GM18511 (cell line): ENCODE data around the gene ZNF593OS.

Experiments
- ATAC-seq: cut with Tn5 transposase; IDR thresholded peaks from one replicate; pipeline ENCODE4 v1.9.1; 2021; ENCODE audit warnings: mild to moderate bottlenecking, moderate library complexity; ENCODE audit not compliant: unreplicated experiment

The ZNF593OS gene

GRCh38 chr1:26160527-26161414 lies 10.9 kb downstream of the ZNF593OS start:
- no peak for ATAC-seq

DNA sequence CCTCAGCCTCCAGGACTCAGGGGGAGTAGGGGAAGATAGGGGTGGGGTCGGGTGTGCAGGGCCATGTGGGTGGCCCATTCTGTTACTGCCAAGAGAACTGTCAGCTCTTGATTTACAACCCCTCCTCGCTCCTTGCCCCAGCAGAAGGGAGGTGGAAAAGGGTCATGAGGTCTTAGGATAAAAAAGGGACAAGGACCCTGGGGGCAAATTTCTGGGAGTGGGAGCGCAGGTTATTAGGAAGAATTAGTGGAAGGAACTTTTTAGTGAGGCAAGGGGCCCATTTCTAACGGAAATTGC lies 11.9 kb downstream of the ZNF593OS start:
- ATAC-seq, result no peak

DNA sequence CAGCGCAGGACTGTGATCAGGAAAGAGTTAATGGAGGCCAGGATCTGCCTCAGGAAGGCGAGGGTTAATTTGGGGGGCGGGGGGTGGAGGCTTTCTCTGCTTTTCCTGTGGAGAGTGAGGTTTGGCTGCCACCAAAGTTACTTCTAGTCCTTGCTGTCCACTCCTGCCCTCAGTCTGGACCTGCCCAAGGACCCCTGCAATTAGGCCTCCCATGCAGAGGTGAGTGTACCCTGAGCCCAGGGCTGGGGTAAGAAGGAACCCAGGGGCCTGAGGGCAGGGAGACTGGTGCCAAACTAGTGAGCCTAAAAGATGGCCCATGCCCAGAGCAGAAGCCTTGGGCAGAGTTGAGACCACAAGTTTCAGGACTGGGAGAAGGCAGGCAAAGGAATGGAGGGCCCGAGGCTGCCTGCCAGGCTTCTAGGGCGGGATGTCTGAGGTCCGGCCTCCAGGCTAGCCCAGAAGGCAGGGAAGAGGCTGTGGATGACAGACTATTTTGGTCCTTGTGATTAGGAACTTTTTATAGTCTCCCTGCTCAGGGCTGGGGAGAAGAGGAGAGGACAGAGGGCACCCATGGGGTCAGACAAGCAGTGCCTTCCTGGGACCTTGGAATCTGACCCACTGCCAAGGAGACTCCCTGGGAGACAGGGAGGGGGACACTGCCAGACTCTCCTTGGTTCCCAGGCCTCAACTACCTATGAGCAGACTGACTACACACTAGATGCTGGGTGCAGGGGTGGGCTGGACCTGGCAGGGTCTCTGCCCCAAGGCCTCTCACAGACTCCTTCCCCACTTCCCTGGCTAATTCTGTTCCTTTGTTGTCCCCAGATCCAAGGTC lies 12.5 kb downstream of the ZNF593OS start, which contains the start of gene FAM110D:
FAM110D (plus strand) TSS at position 172 of the 835 bp plus-strand sequence. CDS start 2,213 bp downstream, outside the sequence.
- ATAC-seq, result no peak

- ATAC-seq, result no peak
Measured at GRCh38 chr1:26158271-26158907, 13.2 kb downstream of the ZNF593OS start.

GRCh38 chr1:26156285-26157038 lies 15.2 kb downstream of the ZNF593OS start:
- ATAC-seq, result no peak

GRCh38 chr1:26155370-26156284 lies 16.0 kb downstream of the ZNF593OS start:
- ATAC-seq, result no peak

DNA sequence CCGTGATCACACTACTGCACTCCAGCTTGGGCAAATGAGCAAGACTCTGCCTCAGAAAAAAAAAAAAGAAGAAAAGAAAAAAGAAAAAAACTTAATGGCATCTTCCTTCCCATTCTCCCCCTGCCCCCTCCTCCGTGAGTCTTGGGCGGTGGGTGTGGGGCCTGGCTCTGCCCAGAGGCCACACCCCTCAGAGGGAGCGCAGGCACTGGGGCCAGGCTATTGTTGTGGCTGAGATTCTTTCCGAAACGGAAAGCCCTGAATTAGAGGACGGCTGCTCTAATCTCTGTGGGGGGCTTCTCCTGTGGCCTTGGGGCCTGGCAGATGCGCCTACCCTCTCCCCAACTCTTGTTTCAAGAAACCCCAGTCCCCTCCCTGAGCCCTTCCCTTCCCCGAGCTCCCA lies 16.9 kb downstream of the ZNF593OS start:
- ATAC-seq, result no peak

GRCh38 chr1:26153966-26154532 lies 17.6 kb downstream of the ZNF593OS start:
- no peak for ATAC-seq

DNA sequence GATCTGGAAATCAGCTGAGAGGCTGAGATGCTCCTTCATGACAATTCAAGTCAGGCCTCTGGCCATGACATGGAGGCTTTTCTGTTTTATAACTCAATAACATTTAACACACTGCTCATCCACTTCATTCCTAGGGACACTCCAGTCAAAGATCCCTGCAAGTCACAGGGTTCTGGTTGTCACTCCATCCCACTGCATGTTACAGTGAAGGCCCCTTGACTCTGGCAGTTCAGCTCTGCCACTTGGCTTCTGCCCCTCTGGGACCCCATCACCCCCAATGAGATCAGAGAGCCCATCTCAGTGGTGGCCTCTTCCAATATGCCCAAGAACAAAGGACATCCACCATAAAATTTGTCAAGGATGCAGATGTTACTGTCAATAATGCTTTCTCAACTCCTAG lies 22.7 kb downstream of the ZNF593OS start:
- no peak for ATAC-seq

DNA sequence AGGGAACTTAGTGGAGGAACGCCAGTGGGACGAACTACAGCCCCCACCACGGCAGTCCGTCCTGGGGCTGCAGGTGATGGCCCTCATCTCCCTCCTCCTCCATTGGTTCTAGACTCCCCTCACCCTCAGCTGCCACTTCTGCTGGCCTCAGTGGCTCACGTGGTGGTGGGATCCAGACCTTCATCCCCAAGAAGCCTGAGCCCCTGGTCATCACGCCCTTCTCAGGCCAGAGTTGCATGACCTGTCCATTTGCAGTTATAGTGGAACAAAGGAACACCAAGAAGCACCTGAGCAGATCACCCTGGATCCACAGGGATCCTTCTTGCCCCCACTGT lies 25.7 kb downstream of the ZNF593OS start:
- ATAC-seq, result no peak

DNA sequence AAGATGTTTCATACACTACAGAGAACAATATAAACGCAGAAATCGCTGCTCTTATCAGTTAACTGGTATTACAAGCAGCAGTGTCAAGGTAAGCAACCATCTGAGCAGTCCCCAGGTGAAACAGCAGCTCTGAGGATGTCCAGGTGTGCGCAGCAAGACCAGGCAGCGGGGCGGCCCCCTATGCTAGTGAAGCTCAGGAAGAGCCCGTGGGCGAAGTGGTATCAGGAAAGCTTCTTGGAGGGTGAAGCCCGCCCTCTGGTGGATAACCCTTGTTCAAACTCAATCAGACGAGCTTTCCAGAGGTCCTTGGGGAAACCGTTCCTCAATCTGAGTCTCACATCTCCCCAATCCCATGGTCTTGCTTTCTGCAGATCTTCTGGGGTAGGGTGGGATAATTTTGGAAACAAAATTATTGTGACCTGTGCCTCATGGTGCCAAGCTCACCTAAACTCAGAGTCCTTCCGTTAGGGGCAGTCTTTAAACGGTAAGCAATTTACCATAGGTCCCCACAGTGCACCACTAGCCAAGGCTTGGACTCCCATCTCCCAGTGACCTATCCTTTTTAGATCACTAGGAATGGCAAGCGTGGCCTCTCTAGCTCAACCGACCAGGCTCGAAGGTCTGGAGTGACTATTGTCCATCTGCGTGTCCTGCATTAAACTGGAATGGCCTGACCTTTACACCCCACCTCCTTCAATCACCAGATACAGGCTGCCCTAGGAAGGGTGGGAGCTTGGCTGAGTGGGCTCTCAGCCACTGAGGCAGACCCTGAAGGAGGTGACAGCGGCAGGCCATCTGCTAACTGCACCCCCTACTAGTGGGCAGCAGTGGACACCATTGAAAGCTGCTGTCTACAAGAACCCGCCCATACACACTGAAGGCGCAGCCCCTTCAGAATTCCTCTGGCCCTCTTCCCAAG lies 26.3 kb downstream of the ZNF593OS start:
- ATAC-seq, result no peak

GRCh38 chr1:26142159-26142558 lies 29.5 kb downstream of the ZNF593OS start:
- ATAC-seq, result no peak

GRCh38 chr1:26138974-26139558 lies 32.6 kb downstream of the ZNF593OS start:
- no peak for ATAC-seq

- no peak for ATAC-seq
Measured at GRCh38 chr1:26134466-26134865, 37.2 kb downstream of the ZNF593OS start.

- ATAC-seq, result no peak
Measured at GRCh38 chr1:26132834-26133167, 38.8 kb downstream of the ZNF593OS start.

DNA sequence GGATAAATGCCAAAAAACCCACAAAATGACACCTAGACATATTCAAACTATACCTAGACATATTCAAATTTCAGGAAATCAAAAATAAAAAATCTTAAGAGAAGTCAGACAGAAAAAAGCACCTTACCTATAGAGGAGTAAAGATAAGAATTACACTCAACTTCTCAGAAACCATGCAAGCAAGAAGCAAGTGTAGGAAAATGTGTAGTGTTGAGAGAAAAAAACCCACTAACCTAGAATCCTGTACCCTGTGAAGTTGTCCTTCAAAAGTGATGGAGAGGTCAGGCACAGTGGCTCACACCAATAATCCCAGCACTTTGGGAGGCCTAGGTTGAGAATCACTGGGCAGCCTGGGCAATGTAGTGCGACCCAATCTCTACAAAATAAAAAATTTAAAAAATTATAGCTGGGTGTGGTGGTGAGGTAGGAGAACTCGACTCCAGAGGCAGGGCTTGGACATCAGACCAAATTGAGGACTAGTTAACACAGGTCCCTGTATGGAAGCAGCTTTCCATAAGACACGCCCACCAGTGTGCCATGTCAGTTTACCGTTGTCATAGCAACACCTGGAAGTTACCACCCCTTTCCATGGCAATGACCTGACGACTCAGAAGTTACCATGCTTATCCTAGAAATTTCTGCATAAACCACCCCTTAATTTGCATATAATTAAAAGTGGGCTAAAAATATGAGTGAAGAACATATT lies 39.4 kb downstream of the ZNF593OS start:
- ATAC-seq, result no peak

DNA sequence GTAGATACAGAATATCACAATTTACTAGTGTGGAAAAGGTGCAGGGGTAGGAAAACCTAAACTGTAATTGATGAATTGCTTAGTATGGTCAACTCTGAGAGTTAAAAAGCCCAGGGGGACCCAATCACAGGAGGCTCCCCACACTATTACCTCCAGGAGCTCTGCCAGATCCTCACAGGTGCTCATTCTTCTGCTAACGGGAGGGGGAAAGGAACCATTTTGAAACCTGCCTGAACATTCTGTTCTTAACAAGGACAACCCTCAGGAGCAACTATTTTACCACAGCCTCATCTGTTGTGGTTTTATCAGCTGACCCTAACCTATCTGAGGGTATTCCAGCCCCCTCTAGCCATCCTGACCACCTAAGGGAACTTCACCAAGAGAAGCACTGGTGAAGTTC lies 40.9 kb downstream of the ZNF593OS start:
- no peak for ATAC-seq

- no peak for ATAC-seq
Measured at GRCh38 chr1:26129778-26130177, 41.9 kb downstream of the ZNF593OS start.
